GM21390 (cell line): ENCODE results near the gene AMBRA1.

Source experiments
- ATAC-seq: cut with Tn5 transposase; IDR thresholded peaks from one replicate; pipeline ENCODE4 v1.9.1; 2021; ENCODE audit not compliant: unreplicated experiment

Gene AMBRA1, protein sequence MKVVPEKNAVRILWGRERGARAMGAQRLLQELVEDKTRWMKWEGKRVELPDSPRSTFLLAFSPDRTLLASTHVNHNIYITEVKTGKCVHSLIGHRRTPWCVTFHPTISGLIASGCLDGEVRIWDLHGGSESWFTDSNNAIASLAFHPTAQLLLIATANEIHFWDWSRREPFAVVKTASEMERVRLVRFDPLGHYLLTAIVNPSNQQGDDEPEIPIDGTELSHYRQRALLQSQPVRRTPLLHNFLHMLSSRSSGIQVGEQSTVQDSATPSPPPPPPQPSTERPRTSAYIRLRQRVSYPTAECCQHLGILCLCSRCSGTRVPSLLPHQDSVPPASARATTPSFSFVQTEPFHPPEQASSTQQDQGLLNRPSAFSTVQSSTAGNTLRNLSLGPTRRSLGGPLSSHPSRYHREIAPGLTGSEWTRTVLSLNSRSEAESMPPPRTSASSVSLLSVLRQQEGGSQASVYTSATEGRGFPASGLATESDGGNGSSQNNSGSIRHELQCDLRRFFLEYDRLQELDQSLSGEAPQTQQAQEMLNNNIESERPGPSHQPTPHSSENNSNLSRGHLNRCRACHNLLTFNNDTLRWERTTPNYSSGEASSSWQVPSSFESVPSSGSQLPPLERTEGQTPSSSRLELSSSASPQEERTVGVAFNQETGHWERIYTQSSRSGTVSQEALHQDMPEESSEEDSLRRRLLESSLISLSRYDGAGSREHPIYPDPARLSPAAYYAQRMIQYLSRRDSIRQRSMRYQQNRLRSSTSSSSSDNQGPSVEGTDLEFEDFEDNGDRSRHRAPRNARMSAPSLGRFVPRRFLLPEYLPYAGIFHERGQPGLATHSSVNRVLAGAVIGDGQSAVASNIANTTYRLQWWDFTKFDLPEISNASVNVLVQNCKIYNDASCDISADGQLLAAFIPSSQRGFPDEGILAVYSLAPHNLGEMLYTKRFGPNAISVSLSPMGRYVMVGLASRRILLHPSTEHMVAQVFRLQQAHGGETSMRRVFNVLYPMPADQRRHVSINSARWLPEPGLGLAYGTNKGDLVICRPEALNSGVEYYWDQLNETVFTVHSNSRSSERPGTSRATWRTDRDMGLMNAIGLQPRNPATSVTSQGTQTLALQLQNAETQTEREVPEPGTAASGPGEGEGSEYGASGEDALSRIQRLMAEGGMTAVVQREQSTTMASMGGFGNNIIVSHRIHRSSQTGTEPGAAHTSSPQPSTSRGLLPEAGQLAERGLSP (N-terminal part only)

GRCh38 chr11:46593550-46594373, at the start of gene AMBRA1:
TSS of gene AMBRA1 (minus strand) at chr11:46594023. CDS start at chr11:46548380, 45,643 bp downstream.
- ATAC-seq, result peak; percentile 73

DNA sequence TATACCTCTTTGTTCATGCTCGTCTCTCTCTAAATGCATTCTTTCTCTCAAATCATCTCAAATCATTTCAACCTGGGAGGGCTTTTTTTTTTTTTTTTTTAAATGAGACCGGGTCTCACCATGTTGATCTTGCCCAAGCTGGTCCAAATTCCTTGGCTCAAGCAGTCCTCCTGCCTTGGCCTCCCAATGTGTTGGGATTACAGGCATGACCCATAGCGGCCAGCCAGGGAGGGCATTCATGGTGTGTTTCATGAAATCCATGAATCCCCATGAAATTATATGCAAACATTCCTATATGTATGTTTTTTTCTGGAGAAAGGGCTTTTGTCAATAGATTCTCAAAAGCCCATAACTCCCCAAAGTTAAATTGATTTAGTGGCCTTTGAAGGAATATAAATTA, 49.7 kb upstream of the AMBRA1 start:
- no peak for ATAC-seq

GRCh38 chr11:46642627-46643335, 49.0 kb upstream of the AMBRA1 start:
- no peak for ATAC-seq

DNA sequence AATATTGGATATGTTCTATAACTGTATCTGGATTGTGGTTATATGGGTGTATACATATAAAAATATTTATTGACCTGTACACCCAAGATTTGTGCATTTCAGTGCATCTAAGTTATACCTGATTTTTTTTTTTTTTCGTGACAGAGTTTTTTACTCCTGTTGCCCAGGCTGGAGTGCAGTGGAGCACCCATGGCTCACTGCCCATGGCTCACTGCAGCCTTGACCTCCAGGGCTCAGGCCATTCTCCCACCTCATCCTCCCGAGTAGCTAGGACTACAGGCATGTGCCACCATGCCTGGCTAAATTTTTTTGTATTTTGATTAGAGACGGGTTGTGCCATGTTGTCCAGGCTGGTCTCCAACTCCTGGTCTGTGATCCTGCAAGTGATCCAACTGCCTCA, 47.8 kb upstream of the AMBRA1 start:
- no peak for ATAC-seq

GRCh38 chr11:46640036-46640788, 46.4 kb upstream of the AMBRA1 start:
- ATAC-seq, result no peak

GRCh38 chr11:46639197-46639839, 45.5 kb upstream of the AMBRA1 start:
- no peak for ATAC-seq

- ATAC-seq, result no peak
Observed at GRCh38 chr11:46637546-46637945, 43.7 kb upstream of the AMBRA1 start.

GRCh38 chr11:46635557-46636139, 41.8 kb upstream of the AMBRA1 start:
- ATAC-seq, result no peak

DNA sequence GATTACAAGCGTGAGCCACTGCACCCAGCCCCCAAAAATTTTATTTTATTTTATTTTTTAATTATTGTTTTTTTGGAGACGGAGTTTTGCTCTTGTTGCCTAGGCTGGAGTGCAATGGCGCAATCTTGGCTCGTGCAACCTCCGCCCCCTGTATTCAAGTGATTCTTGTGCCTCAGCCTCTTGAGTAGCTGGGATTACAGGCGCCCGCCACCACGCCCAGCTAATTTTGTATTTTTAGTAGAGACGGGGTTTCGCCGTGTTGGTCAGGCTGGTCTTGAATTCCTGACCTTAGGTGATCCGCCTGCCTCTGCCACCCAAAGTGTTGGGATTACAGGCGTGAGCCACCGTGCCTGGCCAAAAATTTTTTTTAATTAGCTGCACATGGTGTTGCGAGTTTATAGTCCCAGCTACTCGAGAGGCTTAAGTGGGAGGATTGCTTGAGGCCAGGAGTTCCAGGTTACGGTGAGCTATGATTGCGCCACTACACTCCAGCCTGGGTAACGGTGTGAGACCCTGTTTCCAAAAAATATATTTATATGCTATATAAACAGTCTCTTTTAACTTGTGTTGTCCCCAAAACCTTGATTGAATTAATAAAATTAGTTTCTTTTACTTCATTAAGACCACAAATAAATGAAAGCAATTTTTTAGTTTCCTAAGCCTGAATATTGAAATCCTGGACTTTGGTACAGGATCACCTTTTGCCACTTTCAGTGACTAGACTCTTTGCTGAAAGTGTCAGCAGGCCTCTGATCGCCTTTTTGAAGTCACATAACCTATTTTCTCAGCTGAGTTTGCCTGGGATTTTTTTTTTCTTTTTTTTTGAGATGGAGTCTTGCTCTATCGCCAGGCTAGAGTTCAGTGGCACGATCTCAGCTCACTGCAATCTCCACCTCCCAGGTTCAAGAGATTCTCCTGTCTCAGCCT, 39.7 kb upstream of the AMBRA1 start:
- no peak for ATAC-seq

DNA sequence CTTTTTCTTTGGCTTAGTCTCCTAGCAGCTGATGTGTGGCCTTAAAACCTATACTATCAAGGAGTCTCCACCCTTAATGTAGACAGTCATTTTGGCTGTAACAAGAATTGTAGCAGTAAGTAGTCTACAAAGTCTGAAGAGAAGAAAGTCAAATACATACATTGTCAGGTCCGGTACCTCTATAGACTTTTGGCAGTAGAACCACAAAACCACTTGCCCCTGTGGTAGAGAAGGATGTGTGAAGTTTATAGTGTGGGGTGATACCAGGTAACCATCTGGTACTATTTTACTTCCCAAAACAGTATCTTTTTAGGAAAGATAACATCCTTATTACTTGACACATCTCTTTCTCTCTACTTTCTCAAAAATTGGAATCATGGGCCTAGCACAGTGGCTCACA, 38.7 kb upstream of the AMBRA1 start:
- no peak for ATAC-seq

GRCh38 chr11:46631676-46632075, 37.9 kb upstream of the AMBRA1 start:
- ATAC-seq, result no peak

GRCh38 chr11:46630237-46630636, 36.4 kb upstream of the AMBRA1 start:
- no peak for ATAC-seq

DNA sequence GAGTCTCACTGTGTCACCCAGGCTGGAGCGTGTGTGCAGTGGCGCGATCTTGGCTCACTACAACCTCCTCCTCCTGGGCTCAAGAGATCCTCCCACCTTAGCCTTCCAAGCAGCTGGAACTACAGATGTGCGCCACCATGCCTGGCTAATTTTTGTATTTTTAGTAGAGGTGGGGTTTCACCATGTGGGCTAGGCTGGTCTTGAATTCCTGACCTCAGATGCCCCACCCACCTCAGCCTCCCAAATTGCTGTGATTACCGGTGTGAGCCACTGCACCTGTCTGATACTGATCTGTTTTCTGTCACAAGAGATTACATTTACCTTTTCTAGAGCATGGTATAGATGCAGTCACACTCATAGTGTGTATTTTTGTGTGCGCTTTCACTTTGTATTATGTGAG, 35.1 kb upstream of the AMBRA1 start:
- no peak for ATAC-seq

DNA sequence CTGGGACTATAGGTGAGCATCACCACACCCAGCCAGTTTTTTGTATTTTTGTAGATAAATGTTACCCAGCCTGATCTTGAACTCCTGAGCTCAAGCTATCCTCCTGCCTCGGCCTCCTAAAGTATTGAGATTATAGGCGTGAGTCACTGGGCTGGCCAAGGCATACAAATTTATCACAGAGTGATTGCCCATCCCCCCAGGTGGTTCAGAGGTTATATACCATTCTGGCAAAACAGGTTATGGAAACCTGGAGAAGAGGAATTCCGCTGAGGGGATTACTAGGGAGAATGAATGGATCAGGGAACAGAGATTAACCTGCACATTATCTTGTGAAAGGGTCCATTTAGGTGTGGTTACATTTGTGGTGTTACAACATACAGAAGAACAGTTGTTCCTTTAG, 31.6 kb upstream of the AMBRA1 start:
- ATAC-seq, result no peak

DNA sequence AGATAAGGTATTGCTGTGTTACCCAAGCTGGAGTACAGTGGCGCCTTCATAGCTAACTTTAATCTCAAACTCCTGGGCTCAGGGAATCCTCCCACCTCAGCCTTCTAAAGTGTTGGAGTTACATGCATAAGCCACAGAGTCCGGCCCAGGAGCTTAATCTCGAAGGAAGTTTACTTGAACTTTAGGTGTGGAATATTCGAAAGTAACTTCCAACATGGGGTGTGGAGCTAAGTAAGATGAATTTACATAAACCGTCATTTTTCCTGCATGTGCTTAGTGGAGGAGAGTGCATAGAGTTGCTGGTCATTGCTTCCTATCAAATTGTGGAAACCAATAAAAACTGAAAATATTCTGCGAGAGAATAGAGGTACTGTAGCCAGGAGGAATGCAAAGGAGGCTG, 25.0 kb upstream of the AMBRA1 start:
- ATAC-seq, result no peak

DNA sequence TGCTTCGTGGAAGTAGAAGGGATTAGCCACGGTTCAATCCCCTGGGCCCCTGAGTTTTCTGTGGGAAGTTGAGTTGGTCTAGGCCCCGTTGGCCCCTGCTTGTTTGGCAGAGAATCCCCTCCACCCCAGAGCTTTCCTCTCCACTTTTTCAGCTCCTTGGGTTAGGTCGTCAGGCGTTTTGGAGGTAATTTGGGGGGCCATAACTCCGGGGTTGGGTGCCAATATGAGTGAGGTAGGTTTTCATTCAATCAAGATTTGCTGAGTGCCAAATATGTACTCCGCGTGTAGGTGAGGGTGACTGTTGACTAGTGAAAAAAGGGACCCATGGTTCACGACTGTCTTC, 24.1 kb upstream of the AMBRA1 start:
- ATAC-seq, result no peak
